H4 (cell line): ENCODE measurements around the gene AMBRA1. TPM values are rescaled to one million over a fixed set of nuclear protein-coding genes. Genes with fewer than 3 reads are reported as not detected.
"Not testable (repeated sequence)": the region's sequence is repeated elsewhere in the genome, so short reads cannot be mapped to it uniquely, and the experiment has no call there.

Source experiments
- DNase-seq: peaks from one replicate; pipeline ENCODE4 v3.0.0-alpha.2; 2015; ENCODE audit warnings: low spot score
- total RNA-seq: library from RNA; depleted of rRNA; stranded (reverse); fragments of >200 nt; shearing (Covaris generic); gene quantifications from 2 replicates; pipeline ENCODE4 v1.2.3, GENCODE V29; 2014

The AMBRA1 gene
- total RNA-seq, 1 experiment from 2014 or later: 28.5 TPM

- DNase-seq: no peak
Measured at GRCh38 chr11:46612326-46612725, 18.5 kb upstream of the AMBRA1 start.

- no peak for DNase-seq
Measured at GRCh38 chr11:46611526-46612304, 17.9 kb upstream of the AMBRA1 start.

- DNase-seq: no peak
Measured at GRCh38 chr11:46609386-46609785, 15.6 kb upstream of the AMBRA1 start.

- no peak for DNase-seq
Measured at GRCh38 chr11:46607516-46607915, 13.7 kb upstream of the AMBRA1 start.

GRCh38 chr11:46604796-46605195 lies 11.0 kb upstream of the AMBRA1 start:
- no peak for DNase-seq

- DNase-seq: no peak
Measured at GRCh38 chr11:46603704-46604308, 10.0 kb upstream of the AMBRA1 start.

- DNase-seq: no peak
Measured at GRCh38 chr11:46601129-46601528, 7.3 kb upstream of the AMBRA1 start.

GRCh38 chr11:46600194-46600960 lies 6.6 kb upstream of the AMBRA1 start:
- no peak for DNase-seq

- no peak for DNase-seq
Measured at GRCh38 chr11:46599340-46600193, 5.7 kb upstream of the AMBRA1 start.

GRCh38 chr11:46597609-46598219 lies 3.9 kb upstream of the AMBRA1 start:
- DNase-seq: peak; percentile 58

GRCh38 chr11:46597155-46597554 lies 3.3 kb upstream of the AMBRA1 start:
- no peak for DNase-seq

- no peak for DNase-seq
Measured at GRCh38 chr11:46594785-46595184, 962 bp upstream of the AMBRA1 start.

- DNase-seq: no peak
Measured at GRCh38 chr11:46594374-46594700, 514 bp upstream of the AMBRA1 start.

GRCh38 chr11:46590740-46591605 lies 2.9 kb downstream of the AMBRA1 start:
- DNase-seq: no peak

- DNase-seq: no peak
Measured at GRCh38 chr11:46588915-46589314, 4.9 kb downstream of the AMBRA1 start.

- DNase-seq: no peak
Measured at GRCh38 chr11:46588131-46588530, 5.7 kb downstream of the AMBRA1 start.

- DNase-seq: not testable (repeated sequence)
Measured at GRCh38 chr11:46583513-46583912, 10.3 kb downstream of the AMBRA1 start.

- no peak for DNase-seq
Measured at GRCh38 chr11:46582588-46582987, 11.2 kb downstream of the AMBRA1 start.

GRCh38 chr11:46577058-46577457 lies 16.8 kb downstream of the AMBRA1 start:
- no peak for DNase-seq

- DNase-seq: no peak
Measured at GRCh38 chr11:46574656-46575055, 19.2 kb downstream of the AMBRA1 start.
